DLD1 (cell line): ENCODE measurements around the gene ERGIC1.

Experiments
- in situ Hi-C: cut with HindIII; loops from 2 replicates; pipeline ENCODE4 v1.10.0; 2017; ENCODE audit warnings: low sequenced_read_pairs

ERGIC1 gene

GRCh38 chr5:172877466-172878260 lies 43.6 kb downstream of the ERGIC1 start:
- in situ Hi-C loops = loop anchor here (25.0 kb wide), 1 partner anchor 165 kb away; no protein-coding TSS in a partner anchor

GRCh38 chr5:172878585-172878932 lies 44.5 kb downstream of the ERGIC1 start:
- in situ Hi-C loops = loop anchor here (25.0 kb wide), 1 partner anchor 166 kb away; no protein-coding TSS in a partner anchor

- in situ Hi-C loops = loop anchor here (25.0 kb wide), 1 partner anchor 167 kb away; no protein-coding TSS in a partner anchor
Observed at GRCh38 chr5:172878933-172879752, 45.1 kb downstream of the ERGIC1 start.

GRCh38 chr5:172881691-172882370 lies 47.8 kb downstream of the ERGIC1 start:
- in situ Hi-C loops = loop anchor here (25.0 kb wide), 1 partner anchor 170 kb away; no protein-coding TSS in a partner anchor

GRCh38 chr5:172883066-172883465 lies 49.0 kb downstream of the ERGIC1 start:
- in situ Hi-C loops = loop anchor here (25.0 kb wide), 1 partner anchor 171 kb away; no protein-coding TSS in a partner anchor

- in situ Hi-C loops = loop anchor here (25.0 kb wide), 1 partner anchor 173 kb away; no protein-coding TSS in a partner anchor
Observed at GRCh38 chr5:172885597-172886340, 51.7 kb downstream of the ERGIC1 start.

GRCh38 chr5:172886476-172886875 lies 52.4 kb downstream of the ERGIC1 start:
- in situ Hi-C loops = loop anchor here (25.0 kb wide), 1 partner anchor 174 kb away; no protein-coding TSS in a partner anchor

GRCh38 chr5:172886974-172887501 lies 53.0 kb downstream of the ERGIC1 start:
- in situ Hi-C loops = loop anchor here (25.0 kb wide), 1 partner anchor 175 kb away; no protein-coding TSS in a partner anchor

GRCh38 chr5:172887692-172888091 lies 53.6 kb downstream of the ERGIC1 start:
- in situ Hi-C loops = loop anchor here (25.0 kb wide), 1 partner anchor 175 kb away; no protein-coding TSS in a partner anchor

- in situ Hi-C loops = loop anchor here (25.0 kb wide), 1 partner anchor 178 kb away; no protein-coding TSS in a partner anchor
Observed at GRCh38 chr5:172890659-172891058, 56.6 kb downstream of the ERGIC1 start.

GRCh38 chr5:172891716-172892421 lies 57.8 kb downstream of the ERGIC1 start:
- in situ Hi-C loops = loop anchor here (25.0 kb wide), 1 partner anchor 180 kb away; no protein-coding TSS in a partner anchor

- in situ Hi-C loops = loop anchor here (25.0 kb wide), 1 partner anchor 180 kb away; no protein-coding TSS in a partner anchor
Observed at GRCh38 chr5:172892713-172893112, 58.7 kb downstream of the ERGIC1 start.

- in situ Hi-C loops = loop anchor here (25.0 kb wide), 1 partner anchor 183 kb away; no protein-coding TSS in a partner anchor
Observed at GRCh38 chr5:172894767-172895388, 60.8 kb downstream of the ERGIC1 start.

GRCh38 chr5:172895549-172895948 lies 61.5 kb downstream of the ERGIC1 start:
- in situ Hi-C loops = loop anchor here (25.0 kb wide), 1 partner anchor 183 kb away; no protein-coding TSS in a partner anchor

GRCh38 chr5:172896465-172896864 lies 62.4 kb downstream of the ERGIC1 start:
- in situ Hi-C loops = loop anchor here (25.0 kb wide), 1 partner anchor 184 kb away; no protein-coding TSS in a partner anchor

GRCh38 chr5:172897067-172897466 lies 63.0 kb downstream of the ERGIC1 start:
- in situ Hi-C loops = loop anchor here (25.0 kb wide), 1 partner anchor 185 kb away; no protein-coding TSS in a partner anchor

- in situ Hi-C loops = loop anchor here (25.0 kb wide), 1 partner anchor 185 kb away; no protein-coding TSS in a partner anchor
Observed at GRCh38 chr5:172897481-172898217, 63.6 kb downstream of the ERGIC1 start.
